OCI-LY3 (cell line): ENCODE results near the gene FAM81B.

ENCODE experiments used
- EZH2phosphoT487 ChIP-seq: fragments of 200-600 bp; shearing (Covaris generic); IDR thresholded peaks from 2 replicates; pipeline ENCODE4 v1.6.1; 2018; ENCODE audit warnings: antibody characterized with exemption, mixed run types, low read depth
- TF ChIP-seq, protein P1 (sequence below): fragments of 200-600, 300-600 bp; sonication (generic); IDR thresholded peaks from 2 replicates; pipeline ENCODE4 v1.5.1; 2014; ENCODE audit warnings: antibody characterized with exemption, low read length, low read depth

GRCh38 chr5:95447961-95448360, 56.8 kb downstream of the FAM81B start:
- TF ChIP-seq, protein P1, sequence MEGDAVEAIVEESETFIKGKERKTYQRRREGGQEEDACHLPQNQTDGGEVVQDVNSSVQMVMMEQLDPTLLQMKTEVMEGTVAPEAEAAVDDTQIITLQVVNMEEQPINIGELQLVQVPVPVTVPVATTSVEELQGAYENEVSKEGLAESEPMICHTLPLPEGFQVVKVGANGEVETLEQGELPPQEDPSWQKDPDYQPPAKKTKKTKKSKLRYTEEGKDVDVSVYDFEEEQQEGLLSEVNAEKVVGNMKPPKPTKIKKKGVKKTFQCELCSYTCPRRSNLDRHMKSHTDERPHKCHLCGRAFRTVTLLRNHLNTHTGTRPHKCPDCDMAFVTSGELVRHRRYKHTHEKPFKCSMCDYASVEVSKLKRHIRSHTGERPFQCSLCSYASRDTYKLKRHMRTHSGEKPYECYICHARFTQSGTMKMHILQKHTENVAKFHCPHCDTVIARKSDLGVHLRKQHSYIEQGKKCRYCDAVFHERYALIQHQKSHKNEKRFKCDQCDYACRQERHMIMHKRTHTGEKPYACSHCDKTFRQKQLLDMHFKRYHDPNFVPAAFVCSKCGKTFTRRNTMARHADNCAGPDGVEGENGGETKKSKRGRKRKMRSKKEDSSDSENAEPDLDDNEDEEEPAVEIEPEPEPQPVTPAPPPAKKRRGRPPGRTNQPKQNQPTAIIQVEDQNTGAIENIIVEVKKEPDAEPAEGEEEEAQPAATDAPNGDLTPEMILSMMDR: no peak
- no peak for TF ChIP-seq EZH2phosphoT487
